Upper lobe of left lung (tissue), 4 donors: ENCODE measurements around the gene NELFE.

ENCODE experiments used
- POLR2A ChIP-seq, 4 donors: fragments of 450-650 bp; IDR thresholded peaks; one replicate each; pipeline ENCODE4 v1.5.1; 2016 to 2017; ENCODE audit warnings: antibody characterized with exemption in 4 of 4, mild to moderate bottlenecking in 2 of 4
- POLR2AphosphoS5 ChIP-seq, 2 donors: sonication (generic); formaldehyde crosslinking; IDR thresholded peaks; one replicate each; pipeline ENCODE4 v1.5.1; 2017; ENCODE audit warnings: antibody characterized with exemption in 2 of 2

DNA sequence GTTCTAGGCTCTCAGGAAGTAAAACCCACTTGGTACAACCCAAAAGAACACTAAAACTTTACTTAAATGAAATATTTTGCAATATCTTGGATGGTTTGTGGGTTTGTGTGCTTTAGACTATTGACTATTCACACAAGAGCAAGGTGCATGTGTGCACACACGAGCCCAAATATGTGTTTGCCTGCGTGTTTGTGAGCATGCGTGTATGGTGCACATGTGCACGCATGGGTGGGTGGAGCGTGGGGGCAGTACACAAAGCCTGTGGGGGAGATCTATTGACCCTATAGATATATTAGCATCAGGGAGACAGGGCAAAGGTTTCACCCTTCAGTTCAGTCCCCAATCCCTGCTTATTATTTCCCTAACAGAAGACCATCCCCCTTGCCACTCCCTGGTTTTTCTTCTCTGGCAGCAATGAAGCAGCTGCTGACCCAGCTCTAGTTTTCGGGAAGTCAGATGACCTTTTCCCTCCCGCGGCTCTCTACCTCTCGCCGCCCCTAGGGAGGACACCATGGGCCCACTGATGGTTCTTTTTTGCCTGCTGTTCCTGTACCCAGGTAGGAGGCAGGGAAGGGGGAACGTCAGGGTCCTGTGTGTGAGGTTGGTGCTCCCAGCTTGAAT, 31.4 kb downstream of the NELFE start, which contains the start of gene C2:
- TF ChIP-seq POLR2A (IDR thresholded peaks at IDR 0.05), result peak in 1 of 4 donors; percentile 53
- no peak for TF ChIP-seq POLR2AphosphoS5 (IDR thresholded peaks at IDR 0.05)
